ENCODE data around the gene ODAD3.
"Not testable (repeated sequence)": the region's sequence is repeated elsewhere in the genome, so short reads cannot be mapped to it uniquely, and the experiment has no call there.

Gene ODAD3

GRCh38 chr19:11461453-11461852 is 26.5 kb upstream of the ODAD3 start:
- no peak overlapping the region for H3K27ac ChIP-seq
- DNase-seq (ENCODE audit: low read depth, low spot score), result no peak

- H3K27ac ChIP-seq, result no peak overlapping the region
- no peak for DNase-seq (ENCODE audit: low read depth, low spot score)
Observed at GRCh38 chr19:11460207-11460606, 25.3 kb upstream of the ODAD3 start.

- H3K27ac ChIP-seq; DNase-seq (ENCODE audit: low read depth, low spot score): not testable (repeated sequence)
Observed at GRCh38 chr19:11458912-11459311, 24.0 kb upstream of the ODAD3 start.

- H3K27ac ChIP-seq, result no peak overlapping the region
- no peak for DNase-seq (ENCODE audit: low read depth, low spot score)
Observed at GRCh38 chr19:11458236-11458900, 23.4 kb upstream of the ODAD3 start.

GRCh38 chr19:11457831-11458230 is 22.9 kb upstream of the ODAD3 start:
- no peak for DNase-seq (ENCODE audit: low read depth, low spot score)
- H3K27ac ChIP-seq, result no peak overlapping the region

GRCh38 chr19:11457115-11457514 is 22.2 kb upstream of the ODAD3 start:
- no peak for DNase-seq (ENCODE audit: low read depth, low spot score)
- H3K27ac ChIP-seq, result no peak overlapping the region

- H3K27ac ChIP-seq, result no peak overlapping the region
- no peak for DNase-seq (ENCODE audit: low read depth, low spot score)
Observed at GRCh38 chr19:11456659-11457058, 21.7 kb upstream of the ODAD3 start.

- H3K27ac ChIP-seq; DNase-seq (ENCODE audit: low read depth, low spot score): not testable (repeated sequence)
Observed at GRCh38 chr19:11455233-11455554, 20.3 kb upstream of the ODAD3 start.

GRCh38 chr19:11453468-11454341 is 18.8 kb upstream of the ODAD3 start:
- H3K27ac ChIP-seq, result no peak overlapping the region
- no peak for DNase-seq (ENCODE audit: low read depth, low spot score)

- DNase-seq (ENCODE audit: low read depth, low spot score), result no peak
- no peak overlapping the region for H3K27ac ChIP-seq
Observed at GRCh38 chr19:11452620-11453310, 17.8 kb upstream of the ODAD3 start.

GRCh38 chr19:11451871-11452619 is 17.1 kb upstream of the ODAD3 start:
- DNase-seq (ENCODE audit: low read depth, low spot score), result no peak
- no peak overlapping the region for H3K27ac ChIP-seq

- no peak overlapping the region for H3K27ac ChIP-seq
- no peak for DNase-seq (ENCODE audit: low read depth, low spot score)
Observed at GRCh38 chr19:11451327-11451870, 16.5 kb upstream of the ODAD3 start.

GRCh38 chr19:11450570-11451326 is 15.8 kb upstream of the ODAD3 start:
- H3K27ac ChIP-seq, result no peak overlapping the region
- DNase-seq (ENCODE audit: low read depth, low spot score), result no peak

- H3K27ac ChIP-seq, result no peak overlapping the region
- DNase-seq (ENCODE audit: low read depth, low spot score), result no peak
Observed at GRCh38 chr19:11448923-11449554, 14.1 kb upstream of the ODAD3 start.

GRCh38 chr19:11448410-11448809 is 13.5 kb upstream of the ODAD3 start:
- DNase-seq (ENCODE audit: low read depth, low spot score), result no peak
- no peak overlapping the region for H3K27ac ChIP-seq

GRCh38 chr19:11447347-11448262 is 12.7 kb upstream of the ODAD3 start:
- no peak for DNase-seq (ENCODE audit: low read depth, low spot score)
- no peak overlapping the region for H3K27ac ChIP-seq

- no peak overlapping the region for H3K27ac ChIP-seq
- no peak for DNase-seq (ENCODE audit: low read depth, low spot score)
Observed at GRCh38 chr19:11446652-11447301, 11.9 kb upstream of the ODAD3 start.

GRCh38 chr19:11446271-11446651 is 11.3 kb upstream of the ODAD3 start:
- no peak for DNase-seq (ENCODE audit: low read depth, low spot score)
- H3K27ac ChIP-seq, result no peak overlapping the region

All from epithelial cell of prostate (primary cell).